HG02623 (cell line): ENCODE measurements around the gene AP3D1.

Experiments
- ATAC-seq: cut with Tn5 transposase; IDR thresholded peaks from one replicate; pipeline ENCODE4 v1.9.1; 2021; ENCODE audit warnings: moderate library complexity; ENCODE audit not compliant: unreplicated experiment

Gene AP3D1

GRCh38 chr19:2113439-2114211 is 37.7 kb downstream of the AP3D1 start:
- ATAC-seq = no peak

- no peak for ATAC-seq
Observed at GRCh38 chr19:2112516-2113320, 38.6 kb downstream of the AP3D1 start.

- ATAC-seq = no peak
Observed at GRCh38 chr19:2111886-2112285, 39.5 kb downstream of the AP3D1 start.

GRCh38 chr19:2111425-2111824 is 39.9 kb downstream of the AP3D1 start:
- ATAC-seq = no peak

GRCh38 chr19:2110822-2111221 is 40.5 kb downstream of the AP3D1 start:
- ATAC-seq = no peak

GRCh38 chr19:2109046-2109864 is 42.1 kb downstream of the AP3D1 start:
- no peak for ATAC-seq

GRCh38 chr19:2108251-2109016 is 42.9 kb downstream of the AP3D1 start:
- ATAC-seq = no peak

- no peak for ATAC-seq
Observed at GRCh38 chr19:2103045-2103707, 48.2 kb downstream of the AP3D1 start.

GRCh38 chr19:2101417-2102335 is 49.7 kb downstream of the AP3D1 start:
- ATAC-seq = no peak

GRCh38 chr19:2100719-2101061 is 50.7 kb downstream of the AP3D1 start:
- no peak for ATAC-seq

GRCh38 chr19:2099937-2100718 is 51.2 kb downstream of the AP3D1 start:
- ATAC-seq = no peak

GRCh38 chr19:2099054-2099501 is 52.3 kb downstream of the AP3D1 start:
- no peak for ATAC-seq

GRCh38 chr19:2097886-2098327 is 53.5 kb downstream of the AP3D1 start:
- ATAC-seq = no peak

- no peak for ATAC-seq
Observed at GRCh38 chr19:2097203-2097885, 54.0 kb downstream of the AP3D1 start.

- ATAC-seq = peak; percentile 61
Observed at GRCh38 chr19:2096480-2097202, 54.7 kb downstream of the AP3D1 start, which contains the start of gene IZUMO4. TSS of gene IZUMO4 (plus strand) at chr19:2096915. CDS start at chr19:2096946, 31 bp downstream.

- ATAC-seq = peak; percentile 32
Observed at GRCh38 chr19:2096034-2096479, 55.3 kb downstream of the AP3D1 start, which contains the start of gene MOB3A. TSS of gene MOB3A (minus strand) at chr19:2096326. CDS start at chr19:2078560, 17,766 bp downstream.
